B cell (primary cell): ENCODE data around the gene PHF19.

Experiments
- CTCF ChIP-seq: fragments of 200-600 bp; IDR thresholded peaks from one replicate; pipeline ENCODE4 v1.8.0; 2022; ENCODE audit warnings: antibody characterized with exemption, mild to moderate bottlenecking
- EZH2 ChIP-seq: IDR thresholded peaks from 2 replicates; pipeline ENCODE4 v1.6.1; 2012; ENCODE audit warnings: borderline replicate concordance, low read depth, mild to moderate bottlenecking, moderate library complexity, low read length; ENCODE audit not compliant: insufficient read depth, poor library complexity, severe bottlenecking

- TF ChIP-seq CTCF, result no peak
- no peak for TF ChIP-seq EZH2
These were observed 34.4 kb upstream of the PHF19 start for GRCh38 chr9:120911295-120911837.
